Stimulated activated CD4-positive, alpha-beta T cell treated with anti-CD3 and anti-CD28 coated beads, Interleukin-12 subunit alpha, Interleukin-12 subunit beta, amount 100 ng/mL, for 24 hours (primary cell): Measurements from ENCODE around the gene SHMT2.

Source experiments
- DNase-seq, 2 experiments: peaks; one replicate each; pipeline ENCODE4 v3.0.0-alpha.2; 2020; ENCODE audit warnings: low read depth in 2 of 2

Gene SHMT2

GRCh38 chr12:57213763-57214397 is 15.6 kb upstream of the SHMT2 start:
- no peak for DNase-seq

- DNase-seq, result peak in 1 of 2 experiments; percentile 66
Observed at GRCh38 chr12:57214398-57214781, 15.1 kb upstream of the SHMT2 start.

- no peak for DNase-seq
Observed at GRCh38 chr12:57215065-57215464, 14.4 kb upstream of the SHMT2 start.

GRCh38 chr12:57215668-57216013 is 13.9 kb upstream of the SHMT2 start:
- DNase-seq, result no peak

- DNase-seq, result no peak
Observed at GRCh38 chr12:57216014-57216911, 13.2 kb upstream of the SHMT2 start, which contains the start of gene NXPH4. NXPH4 (plus strand) TSS chr12:57216794; CDS start chr12:57216970, 176 bp downstream.

GRCh38 chr12:57216921-57217879 is 12.3 kb upstream of the SHMT2 start:
- DNase-seq, result no peak

- DNase-seq, result no peak
Observed at GRCh38 chr12:57218030-57218853, 11.3 kb upstream of the SHMT2 start.

GRCh38 chr12:57219205-57219992 is 10.1 kb upstream of the SHMT2 start:
- DNase-seq, result no peak

GRCh38 chr12:57219993-57220754 is 9.3 kb upstream of the SHMT2 start:
- DNase-seq, result no peak

GRCh38 chr12:57220770-57221168 is 8.7 kb upstream of the SHMT2 start:
- DNase-seq, result no peak

- DNase-seq, result no peak
Observed at GRCh38 chr12:57221169-57221917, 8.2 kb upstream of the SHMT2 start.

- DNase-seq, result no peak
Observed at GRCh38 chr12:57222286-57223190, 7.0 kb upstream of the SHMT2 start.

GRCh38 chr12:57223191-57224165 is 6.0 kb upstream of the SHMT2 start:
- DNase-seq, result no peak

GRCh38 chr12:57224278-57224972 is 5.1 kb upstream of the SHMT2 start:
- DNase-seq, result no peak

- DNase-seq, result no peak
Observed at GRCh38 chr12:57224973-57225679, 4.4 kb upstream of the SHMT2 start.
